H1 (cell line): ENCODE measurements around the gene GPR176.

Experiments
- BCL11A ChIP-seq, 2 experiments: IDR thresholded peaks; one replicate each; pipeline ENCODE4 v1.6.1; 2011; ENCODE audit warnings: low read depth in 2 of 2, low read length in 2 of 2, mild to moderate bottlenecking in 2 of 2
- EZH2 ChIP-seq: fragments of 200-600 bp; sonication (generic); IDR thresholded peaks from 2 replicates; pipeline ENCODE4 v1.7.1; 2012; ENCODE audit warnings: low read depth, mild to moderate bottlenecking, moderate library complexity, low read length, inconsistent platforms; ENCODE audit not compliant: severe bottlenecking
- POLR2A ChIP-seq, 2 experiments: IDR thresholded peaks; 1 replicate in 1 of 2; 2 replicates in 1 of 2; pipeline ENCODE4 v1.6.1; 2011; ENCODE audit warnings: low read depth in 2 of 2, low read length in 2 of 2, mild to moderate bottlenecking in 2 of 2; ENCODE audit errors: control extremely low read depth in 1 of 2
- RAD21 ChIP-seq, 2 experiments: IDR thresholded peaks in 1 of 2; conservative IDR thresholded peaks in 1 of 2; 2 replicates each; pipeline ENCODE4 v1.6.1; 2011; ENCODE audit warnings: low read depth in 2 of 2, low read length in 2 of 2, improper control_type of control experiment in 1 of 2, inconsistent platforms in 1 of 2, mild to moderate bottlenecking in 1 of 2, moderate library complexity in 1 of 2
- TEAD4 ChIP-seq: IDR thresholded peaks from 2 replicates; pipeline ENCODE4 v1.6.1; 2012; ENCODE audit warnings: low read depth, low read length, inconsistent platforms, mixed read lengths
- TF ChIP-seq, protein P1 (sequence below), 3 experiments: IDR thresholded peaks; 1 replicate in 2 of 3; 2 replicates in 1 of 3; pipeline versions ENCODE4 v1.5.1 to v1.6.1; 2011; ENCODE audit warnings: low read length in 3 of 3, mild to moderate bottlenecking in 3 of 3, inconsistent platforms in 2 of 3, low read depth in 1 of 3, moderate library complexity in 1 of 3; ENCODE audit not compliant: insufficient read depth in 1 of 3; ENCODE audit errors: control extremely low read depth in 1 of 3

DNA sequence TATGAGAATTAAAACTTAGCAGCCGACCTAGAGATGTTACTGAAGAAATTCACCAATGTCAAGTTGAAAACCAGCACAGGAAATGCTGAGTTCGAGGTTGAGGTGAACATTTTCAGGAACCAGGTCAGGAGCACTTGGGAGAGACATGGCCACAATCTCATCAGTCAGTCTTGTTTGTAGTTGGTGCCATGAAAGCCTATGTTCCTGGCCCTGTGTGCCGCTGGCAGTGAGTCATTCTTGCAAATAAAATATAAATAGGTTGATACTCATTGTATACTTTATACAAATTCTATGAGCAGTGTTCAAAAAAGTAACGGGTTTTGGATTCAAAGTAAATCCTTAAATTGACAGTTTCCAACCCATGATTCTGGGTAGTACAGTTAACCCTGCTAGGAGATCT is 135.9 kb downstream of the GPR176 start:
- TF ChIP-seq, protein P1, sequence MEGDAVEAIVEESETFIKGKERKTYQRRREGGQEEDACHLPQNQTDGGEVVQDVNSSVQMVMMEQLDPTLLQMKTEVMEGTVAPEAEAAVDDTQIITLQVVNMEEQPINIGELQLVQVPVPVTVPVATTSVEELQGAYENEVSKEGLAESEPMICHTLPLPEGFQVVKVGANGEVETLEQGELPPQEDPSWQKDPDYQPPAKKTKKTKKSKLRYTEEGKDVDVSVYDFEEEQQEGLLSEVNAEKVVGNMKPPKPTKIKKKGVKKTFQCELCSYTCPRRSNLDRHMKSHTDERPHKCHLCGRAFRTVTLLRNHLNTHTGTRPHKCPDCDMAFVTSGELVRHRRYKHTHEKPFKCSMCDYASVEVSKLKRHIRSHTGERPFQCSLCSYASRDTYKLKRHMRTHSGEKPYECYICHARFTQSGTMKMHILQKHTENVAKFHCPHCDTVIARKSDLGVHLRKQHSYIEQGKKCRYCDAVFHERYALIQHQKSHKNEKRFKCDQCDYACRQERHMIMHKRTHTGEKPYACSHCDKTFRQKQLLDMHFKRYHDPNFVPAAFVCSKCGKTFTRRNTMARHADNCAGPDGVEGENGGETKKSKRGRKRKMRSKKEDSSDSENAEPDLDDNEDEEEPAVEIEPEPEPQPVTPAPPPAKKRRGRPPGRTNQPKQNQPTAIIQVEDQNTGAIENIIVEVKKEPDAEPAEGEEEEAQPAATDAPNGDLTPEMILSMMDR (IDR thresholded peaks at IDR 0.05; ENCODE audit: control extremely low read depth in 1 of 3, insufficient read depth in 1 of 3, low read depth in 1 of 3, low read length in 3 of 3): no peak
- TF ChIP-seq RAD21 (IDR thresholded peaks at IDR 0.05 in 1 of 2, conservative IDR thresholded peaks at IDR 0.05 in 1 of 2; ENCODE audit: low read depth in 2 of 2, low read length in 2 of 2) (no peak), BCL11A (IDR thresholded peaks at IDR 0.05; ENCODE audit: low read depth in 2 of 2, low read length in 2 of 2) (no peak), POLR2A (IDR thresholded peaks at IDR 0.05; ENCODE audit: control extremely low read depth in 1 of 2, low read depth in 2 of 2, low read length in 2 of 2) (no peak), TEAD4 (no peak), EZH2 (no peak)
